Liver (tissue), 9 donors: ENCODE results near the gene HPCA. TPM values are rescaled to one million over a fixed set of nuclear protein-coding genes. Genes with fewer than 3 reads are reported as not detected.

ENCODE experiments used
- DNase-seq: peaks from one replicate; pipeline ENCODE4 v3.0.0-alpha.2; 2017; ENCODE audit warnings: low spot score
- H3K27ac ChIP-seq, 2 donors: one replicate each; pipeline ENCODE4 v1.7.0; 2013; ENCODE audit warnings: inconsistent platforms in 2 of 2, low read length in 2 of 2, control low read depth in 1 of 2, low read depth in 1 of 2, mild to moderate bottlenecking in 1 of 2
- H3K27me3 ChIP-seq, 4 donors: one replicate each; pipeline versions ENCODE4 v1.6.1 to v1.7.0; 2013; ENCODE audit warnings: low read length in 3 of 4, inconsistent platforms in 1 of 4, mild to moderate bottlenecking in 1 of 4, moderate library complexity in 1 of 4; ENCODE audit not compliant: control insufficient read depth in 4 of 4, insufficient read depth in 4 of 4
- H3K36me3 ChIP-seq, 4 donors: one replicate each; pipeline versions ENCODE4 v1.6.1 to v1.7.0; 2013; ENCODE audit warnings: low read length in 3 of 4, mild to moderate bottlenecking in 3 of 4, low read depth in 1 of 4, moderate library complexity in 1 of 4; ENCODE audit not compliant: control insufficient read depth in 4 of 4, insufficient read depth in 3 of 4
- H3K4me1 ChIP-seq, 4 donors: one replicate each; pipeline versions ENCODE4 v1.6.1 to v1.7.0; 2013; ENCODE audit warnings: low read length in 3 of 4, mild to moderate bottlenecking in 3 of 4, moderate library complexity in 1 of 4; ENCODE audit not compliant: control insufficient read depth in 4 of 4, insufficient read depth in 4 of 4
- H3K4me3 ChIP-seq, 3 donors: one replicate each; pipeline versions ENCODE4 v1.6.1 to v1.7.0; 2013; ENCODE audit warnings: low read length in 3 of 3, control low read depth in 1 of 3, low read depth in 1 of 3, mild to moderate bottlenecking in 1 of 3
- H3K9ac ChIP-seq, 2 donors: one replicate each; pipeline ENCODE4 v1.7.0; 2013; ENCODE audit warnings: low read length in 2 of 2, mild to moderate bottlenecking in 2 of 2, moderate library complexity in 2 of 2, control low read depth in 1 of 2, low read depth in 1 of 2
- H3K9me3 ChIP-seq, 4 donors: one replicate each; pipeline versions ENCODE4 v1.6.1 to v1.7.0; 2013; ENCODE audit warnings: low read length in 3 of 4; ENCODE audit not compliant: control insufficient read depth in 4 of 4
- EGR1 ChIP-seq, 2 donors: IDR thresholded peaks; 2 replicates each; pipeline ENCODE4 v1.6.1; 2016 to 2018; ENCODE audit warnings: antibody characterized with exemption in 2 of 2, low read depth in 2 of 2
- FOXA1 ChIP-seq: IDR thresholded peaks from 2 replicates; pipeline ENCODE4 v1.6.1; 2016; ENCODE audit warnings: antibody characterized with exemption
- GABPA ChIP-seq, 2 donors: IDR thresholded peaks in 1 of 2; conservative IDR thresholded peaks in 1 of 2; 2 replicates each; pipeline ENCODE4 v1.6.1; 2016; ENCODE audit warnings: antibody characterized with exemption in 2 of 2, mild to moderate bottlenecking in 1 of 2, moderate library complexity in 1 of 2
- HNF4A ChIP-seq, 2 donors: conservative IDR thresholded peaks; 2 replicates each; pipeline ENCODE4 v1.6.1; 2016; ENCODE audit warnings: antibody characterized with exemption in 2 of 2, mild to moderate bottlenecking in 2 of 2
- HNF4G ChIP-seq: IDR thresholded peaks from 2 replicates; pipeline ENCODE4 v1.6.1; 2016; ENCODE audit warnings: antibody characterized with exemption
- RAD21 ChIP-seq, 2 donors: IDR thresholded peaks; 2 replicates each; pipeline ENCODE4 v1.6.1; 2016; ENCODE audit warnings: antibody characterized with exemption in 2 of 2, mild to moderate bottlenecking in 2 of 2
- RXRA ChIP-seq, 2 donors: IDR thresholded peaks; 2 replicates each; pipeline ENCODE4 v1.6.1; 2017 to 2018; ENCODE audit warnings: antibody characterized with exemption in 2 of 2, mild to moderate bottlenecking in 1 of 2
- SP1 ChIP-seq: IDR thresholded peaks from 2 replicates; pipeline ENCODE4 v1.6.1; 2018; ENCODE audit warnings: antibody characterized with exemption, mild to moderate bottlenecking
- YY1 ChIP-seq: IDR thresholded peaks from 2 replicates; pipeline ENCODE4 v1.6.1; 2016; ENCODE audit warnings: antibody characterized with exemption, mild to moderate bottlenecking
- WGBS: extraction: QIAGEN DNeasy Blood & Tissue Kit; methylation state at CpG from one replicate; pipeline ENCODE4 v1.1.7; 2013; 5-methylcytosine and 5-hydroxymethylcytosine counted together
- polyA plus RNA-seq, 2 donors: library from polyadenylated mRNA; stranded (reverse) in 1 of 2; unstranded in 1 of 2; fragments of 200-250 nt in 1 of 2; fragments of >200 nt in 1 of 2; fragmentation: Nextera tagmentation in 1 of 2; extraction: Ambion mirVana in 1 of 2; gene quantifications; one replicate each; pipeline versions ENCODE4 v1.2.1 to v1.2.3, GENCODE V29; 2013 to 2015
- total RNA-seq, 2 donors: library from RNA; depleted of rRNA; stranded (reverse); fragments of >200 nt; gene quantifications; one replicate each; pipeline ENCODE4 v1.2.3, GENCODE V29; 2014
- TF ChIP-seq, protein P1 (sequence below): IDR thresholded peaks from 2 replicates; pipeline ENCODE4 v1.6.1; 2016; ENCODE audit warnings: antibody characterized with exemption
- TF ChIP-seq, protein P2 (sequence below): IDR thresholded peaks from 2 replicates; pipeline ENCODE4 v1.6.1; 2016; ENCODE audit warnings: antibody characterized with exemption, mild to moderate bottlenecking
- TF ChIP-seq, protein P3 (sequence below): fragments of 150-350 bp; IDR thresholded peaks from 2 replicates; pipeline ENCODE4 v1.5.1; 2017; ENCODE audit warnings: improper control_type of control experiment, low read depth, low read length; ENCODE audit not compliant: missing input control
- TF ChIP-seq, protein P4 (sequence below): IDR thresholded peaks from 2 replicates; pipeline ENCODE4 v1.6.1; 2016; ENCODE audit warnings: antibody characterized with exemption
- donor health status: healthy.
- donor health status: healthy.
- donor health status: healthy.
- donor health status: healthy.
- donor health status: healthy.

The HPCA gene
- total and polyA plus RNA-seq, 4 donors, result not detected

DNA sequence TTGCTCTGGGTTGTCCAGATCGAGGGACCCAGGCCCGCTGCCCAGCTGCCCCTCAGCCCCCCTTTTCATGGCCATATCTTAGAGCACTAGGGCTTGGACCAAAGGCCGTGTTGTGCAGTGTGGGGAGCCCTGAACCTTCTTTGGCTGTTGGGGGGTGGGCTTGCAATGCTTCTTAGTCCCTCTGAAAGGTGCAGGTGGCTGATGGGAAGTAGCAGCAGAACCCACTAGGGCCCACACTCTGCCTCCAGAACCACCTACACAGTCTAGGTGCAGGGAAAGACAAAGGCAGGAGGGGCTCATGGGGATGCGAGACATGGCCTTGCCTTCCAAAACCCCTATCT lies 2.3 kb upstream of the HPCA start:
- no peak overlapping the region for H3K27ac ChIP-seq
- DNase-seq, result no peak
- no peak for TF ChIP-seq YY1
- TF ChIP-seq, protein P1, sequence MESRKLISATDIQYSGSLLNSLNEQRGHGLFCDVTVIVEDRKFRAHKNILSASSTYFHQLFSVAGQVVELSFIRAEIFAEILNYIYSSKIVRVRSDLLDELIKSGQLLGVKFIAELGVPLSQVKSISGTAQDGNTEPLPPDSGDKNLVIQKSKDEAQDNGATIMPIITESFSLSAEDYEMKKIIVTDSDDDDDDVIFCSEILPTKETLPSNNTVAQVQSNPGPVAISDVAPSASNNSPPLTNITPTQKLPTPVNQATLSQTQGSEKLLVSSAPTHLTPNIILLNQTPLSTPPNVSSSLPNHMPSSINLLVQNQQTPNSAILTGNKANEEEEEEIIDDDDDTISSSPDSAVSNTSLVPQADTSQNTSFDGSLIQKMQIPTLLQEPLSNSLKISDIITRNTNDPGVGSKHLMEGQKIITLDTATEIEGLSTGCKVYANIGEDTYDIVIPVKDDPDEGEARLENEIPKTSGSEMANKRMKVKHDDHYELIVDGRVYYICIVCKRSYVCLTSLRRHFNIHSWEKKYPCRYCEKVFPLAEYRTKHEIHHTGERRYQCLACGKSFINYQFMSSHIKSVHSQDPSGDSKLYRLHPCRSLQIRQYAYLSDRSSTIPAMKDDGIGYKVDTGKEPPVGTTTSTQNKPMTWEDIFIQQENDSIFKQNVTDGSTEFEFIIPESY, result no peak
- TF ChIP-seq, protein P2, sequence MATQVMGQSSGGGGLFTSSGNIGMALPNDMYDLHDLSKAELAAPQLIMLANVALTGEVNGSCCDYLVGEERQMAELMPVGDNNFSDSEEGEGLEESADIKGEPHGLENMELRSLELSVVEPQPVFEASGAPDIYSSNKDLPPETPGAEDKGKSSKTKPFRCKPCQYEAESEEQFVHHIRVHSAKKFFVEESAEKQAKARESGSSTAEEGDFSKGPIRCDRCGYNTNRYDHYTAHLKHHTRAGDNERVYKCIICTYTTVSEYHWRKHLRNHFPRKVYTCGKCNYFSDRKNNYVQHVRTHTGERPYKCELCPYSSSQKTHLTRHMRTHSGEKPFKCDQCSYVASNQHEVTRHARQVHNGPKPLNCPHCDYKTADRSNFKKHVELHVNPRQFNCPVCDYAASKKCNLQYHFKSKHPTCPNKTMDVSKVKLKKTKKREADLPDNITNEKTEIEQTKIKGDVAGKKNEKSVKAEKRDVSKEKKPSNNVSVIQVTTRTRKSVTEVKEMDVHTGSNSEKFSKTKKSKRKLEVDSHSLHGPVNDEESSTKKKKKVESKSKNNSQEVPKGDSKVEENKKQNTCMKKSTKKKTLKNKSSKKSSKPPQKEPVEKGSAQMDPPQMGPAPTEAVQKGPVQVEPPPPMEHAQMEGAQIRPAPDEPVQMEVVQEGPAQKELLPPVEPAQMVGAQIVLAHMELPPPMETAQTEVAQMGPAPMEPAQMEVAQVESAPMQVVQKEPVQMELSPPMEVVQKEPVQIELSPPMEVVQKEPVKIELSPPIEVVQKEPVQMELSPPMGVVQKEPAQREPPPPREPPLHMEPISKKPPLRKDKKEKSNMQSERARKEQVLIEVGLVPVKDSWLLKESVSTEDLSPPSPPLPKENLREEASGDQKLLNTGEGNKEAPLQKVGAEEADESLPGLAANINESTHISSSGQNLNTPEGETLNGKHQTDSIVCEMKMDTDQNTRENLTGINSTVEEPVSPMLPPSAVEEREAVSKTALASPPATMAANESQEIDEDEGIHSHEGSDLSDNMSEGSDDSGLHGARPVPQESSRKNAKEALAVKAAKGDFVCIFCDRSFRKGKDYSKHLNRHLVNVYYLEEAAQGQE, result no peak
- TF ChIP-seq HNF4A (conservative IDR thresholded peaks at IDR 0.05), result no peak
- TF ChIP-seq, protein P3, sequence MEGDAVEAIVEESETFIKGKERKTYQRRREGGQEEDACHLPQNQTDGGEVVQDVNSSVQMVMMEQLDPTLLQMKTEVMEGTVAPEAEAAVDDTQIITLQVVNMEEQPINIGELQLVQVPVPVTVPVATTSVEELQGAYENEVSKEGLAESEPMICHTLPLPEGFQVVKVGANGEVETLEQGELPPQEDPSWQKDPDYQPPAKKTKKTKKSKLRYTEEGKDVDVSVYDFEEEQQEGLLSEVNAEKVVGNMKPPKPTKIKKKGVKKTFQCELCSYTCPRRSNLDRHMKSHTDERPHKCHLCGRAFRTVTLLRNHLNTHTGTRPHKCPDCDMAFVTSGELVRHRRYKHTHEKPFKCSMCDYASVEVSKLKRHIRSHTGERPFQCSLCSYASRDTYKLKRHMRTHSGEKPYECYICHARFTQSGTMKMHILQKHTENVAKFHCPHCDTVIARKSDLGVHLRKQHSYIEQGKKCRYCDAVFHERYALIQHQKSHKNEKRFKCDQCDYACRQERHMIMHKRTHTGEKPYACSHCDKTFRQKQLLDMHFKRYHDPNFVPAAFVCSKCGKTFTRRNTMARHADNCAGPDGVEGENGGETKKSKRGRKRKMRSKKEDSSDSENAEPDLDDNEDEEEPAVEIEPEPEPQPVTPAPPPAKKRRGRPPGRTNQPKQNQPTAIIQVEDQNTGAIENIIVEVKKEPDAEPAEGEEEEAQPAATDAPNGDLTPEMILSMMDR, result no peak
- TF ChIP-seq SP1, result no peak
- no peak for TF ChIP-seq RAD21 (IDR thresholded peaks at IDR 0.05)
- no peak for TF ChIP-seq EGR1 (IDR thresholded peaks at IDR 0.05; ENCODE audit: low read depth in 2 of 2)
- no peaks in the 10 kb centered on the region for H3K9me3 ChIP-seq
- peaks cover 0 to 12% (median 3%) of the 10 kb centered on the region in 4 donors for H3K27me3 ChIP-seq
- WGBS, result 78% methylated on average over 4 of the region's 4 CpGs
- H3K9ac ChIP-seq, result no peak overlapping the region
- H3K4me1 ChIP-seq, result peaks cover 0 to 5% (median under 1%) of the 10 kb centered on the region in 4 donors
- H3K4me3 ChIP-seq, result no peak overlapping the region
- H3K36me3 ChIP-seq, result no peaks in the 10 kb centered on the region

DNA sequence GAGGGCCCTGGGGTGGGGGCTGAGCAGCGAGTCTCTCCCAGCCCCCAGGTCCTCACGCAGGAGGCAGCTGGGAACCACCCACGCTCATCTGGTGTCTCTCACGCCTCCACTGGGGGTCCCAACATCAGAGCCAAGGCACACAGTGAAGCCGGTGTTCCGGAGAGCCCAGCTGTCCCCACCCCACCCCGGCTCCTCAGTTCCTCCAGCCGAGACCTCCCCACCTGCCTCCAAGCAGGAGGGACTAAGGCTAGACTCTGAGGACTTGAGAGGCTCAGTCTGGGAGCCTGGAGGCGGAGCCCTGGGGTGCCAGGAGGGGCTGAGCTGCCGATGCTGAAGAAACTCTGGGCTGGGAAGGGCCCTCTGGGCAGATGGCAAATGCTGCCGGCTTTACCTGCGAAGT lies 1.6 kb upstream of the HPCA start:
- no peaks in the 10 kb centered on the region for H3K9me3 ChIP-seq
- TF ChIP-seq GABPA (IDR thresholded peaks at IDR 0.05 in 1 of 2, conservative IDR thresholded peaks at IDR 0.05 in 1 of 2) (no peak), YY1 (no peak), HNF4G (no peak), SP1 (no peak), RAD21 (IDR thresholded peaks at IDR 0.05) (no peak), RXRA (IDR thresholded peaks at IDR 0.05) (no peak), FOXA1 (no peak), HNF4A (conservative IDR thresholded peaks at IDR 0.05) (no peak)
- TF ChIP-seq, protein P4, sequence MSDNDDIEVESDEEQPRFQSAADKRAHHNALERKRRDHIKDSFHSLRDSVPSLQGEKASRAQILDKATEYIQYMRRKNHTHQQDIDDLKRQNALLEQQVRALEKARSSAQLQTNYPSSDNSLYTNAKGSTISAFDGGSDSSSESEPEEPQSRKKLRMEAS, result no peak
- TF ChIP-seq, protein P1, result no peak
- TF ChIP-seq, protein P2, result no peak
- peaks cover 0 to 12% (median 3%) of the 10 kb centered on the region in 4 donors for H3K27me3 ChIP-seq
- peaks cover 0 to 5% (median under 1%) of the 10 kb centered on the region in 4 donors for H3K4me1 ChIP-seq
- H3K36me3 ChIP-seq, result no peaks in the 10 kb centered on the region
- WGBS, result 56% methylated on average over 12 of the region's 12 CpGs
- H3K9ac ChIP-seq, result no peak overlapping the region
- no peak overlapping the region for H3K4me3 ChIP-seq
- no peak for DNase-seq
- H3K27ac ChIP-seq, result no peak overlapping the region
